HCEC 1CT (cell line): ENCODE measurements around the gene FAM184B.
"Not testable (repeated sequence)": the region's sequence is repeated elsewhere in the genome, so short reads cannot be mapped to it uniquely, and the experiment has no call there.

ENCODE experiments used
- DNase-seq: peaks from one replicate; pipeline ENCODE4 v3.0.0-alpha.2; 2017

The FAM184B gene

GRCh38 chr4:17680559-17681280 lies 100.7 kb downstream of the FAM184B start:
- no peak for DNase-seq

DNA sequence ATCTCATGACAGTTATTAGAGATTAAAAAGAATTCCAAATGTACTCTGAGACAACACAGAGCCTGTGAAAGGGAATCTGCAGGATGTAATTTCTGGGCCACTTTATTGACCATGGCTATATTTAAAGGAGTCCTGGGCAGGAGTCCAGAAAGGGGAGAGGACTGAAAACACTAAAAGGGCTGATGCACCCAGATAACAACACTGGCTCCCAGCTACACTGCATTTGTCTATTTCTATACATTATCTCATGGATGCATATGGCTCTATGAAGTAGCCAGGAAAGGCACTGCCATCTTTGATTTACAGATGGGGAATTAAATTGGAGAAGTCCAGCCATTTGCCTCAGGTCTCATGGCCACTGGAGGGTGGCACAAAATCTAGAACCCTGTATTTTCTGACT lies 111.0 kb downstream of the FAM184B start:
- DNase-seq: no peak

DNA sequence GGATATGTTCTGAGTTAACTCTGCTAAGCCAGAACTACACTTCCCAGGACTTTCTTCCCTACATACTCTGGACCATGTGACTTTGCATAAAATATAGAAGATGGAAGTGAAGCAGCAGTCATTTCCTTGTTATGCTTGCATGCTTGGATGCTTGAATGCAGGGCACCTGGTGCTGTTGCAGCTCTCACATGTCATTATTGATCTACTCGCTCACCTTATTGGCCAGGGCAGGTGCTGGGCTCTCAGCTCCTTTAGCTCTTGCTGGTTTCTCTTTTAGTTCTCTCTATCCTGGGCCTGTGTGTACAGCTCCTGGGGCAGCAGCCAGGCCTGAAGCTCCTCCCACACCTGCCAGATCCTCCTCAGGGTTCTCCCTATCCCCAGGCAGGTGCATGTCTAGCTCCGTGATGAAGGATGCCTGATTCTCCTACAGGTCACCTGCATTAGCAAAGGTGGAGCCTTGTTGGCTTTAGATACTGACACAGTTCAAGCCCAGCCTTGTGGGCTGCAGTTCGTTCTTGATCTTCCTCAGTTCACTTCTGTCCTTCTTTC lies 113.7 kb downstream of the FAM184B start:
- DNase-seq: no peak

GRCh38 chr4:17667253-17667652 lies 114.2 kb downstream of the FAM184B start:
- no peak for DNase-seq

DNA sequence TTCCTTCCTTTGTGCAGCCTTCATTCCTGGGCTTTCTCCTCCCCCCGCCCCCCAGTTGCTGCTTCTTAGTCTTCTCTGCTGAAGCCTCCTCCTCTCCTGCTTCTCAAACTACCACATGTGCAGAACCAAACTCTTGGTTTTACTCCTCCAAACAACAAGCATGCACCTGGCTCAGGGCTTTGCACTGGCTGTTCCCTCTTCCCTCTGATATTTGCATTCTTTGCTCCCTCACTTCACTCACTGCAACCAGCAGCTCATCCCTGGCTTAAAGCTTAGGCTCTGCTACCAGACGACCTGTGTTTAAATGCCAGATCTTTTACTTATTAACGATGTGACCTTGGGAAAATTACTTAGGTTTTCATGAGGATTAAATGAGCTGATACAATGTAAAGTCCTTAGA lies 115.6 kb downstream of the FAM184B start:
- no peak for DNase-seq

- no peak for DNase-seq
Measured at GRCh38 chr4:17665346-17665745, 116.1 kb downstream of the FAM184B start.

- no peak for DNase-seq
Measured at GRCh38 chr4:17664755-17665154, 116.7 kb downstream of the FAM184B start.

DNA sequence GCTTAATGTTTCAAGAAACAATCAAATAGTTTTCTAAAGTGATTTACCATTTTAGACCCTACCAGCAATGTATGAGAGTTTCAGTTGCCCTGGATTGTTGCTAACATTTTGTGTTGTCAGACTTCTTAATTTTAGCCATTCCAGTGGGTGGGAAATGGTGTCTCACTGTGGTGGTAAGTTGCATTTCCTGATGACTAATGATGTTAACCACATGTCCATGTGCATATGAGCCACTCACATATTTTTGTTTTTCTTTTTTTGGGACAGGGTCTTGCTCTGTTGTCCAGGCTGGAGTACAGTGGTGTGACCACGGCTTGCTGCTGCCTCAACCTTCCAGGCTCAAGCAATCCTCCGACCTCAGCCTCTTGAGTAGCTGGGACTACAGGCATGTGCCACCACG lies 118.7 kb downstream of the FAM184B start:
- peak; percentile 30 for DNase-seq

DNA sequence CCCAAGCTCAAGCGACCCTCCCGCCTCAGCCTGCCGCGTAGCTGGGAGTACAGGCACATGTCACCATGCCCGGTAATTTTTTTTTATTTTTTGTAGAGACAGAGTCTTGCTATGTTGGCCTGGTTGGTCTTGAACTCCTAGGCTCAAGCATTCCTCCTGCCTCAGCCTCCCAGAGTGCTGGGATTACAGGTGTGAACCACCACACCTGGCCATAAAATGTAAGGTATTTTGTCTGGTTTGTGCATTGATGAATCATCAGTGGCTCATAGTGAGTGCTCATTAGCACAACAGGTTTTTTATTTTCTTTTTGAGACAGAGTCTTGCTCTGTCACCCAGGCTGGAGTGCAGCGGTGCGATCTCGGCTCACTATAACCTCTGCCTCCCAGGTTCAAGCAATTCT lies 122.2 kb downstream of the FAM184B start:
- not testable (repeated sequence) for DNase-seq

DNA sequence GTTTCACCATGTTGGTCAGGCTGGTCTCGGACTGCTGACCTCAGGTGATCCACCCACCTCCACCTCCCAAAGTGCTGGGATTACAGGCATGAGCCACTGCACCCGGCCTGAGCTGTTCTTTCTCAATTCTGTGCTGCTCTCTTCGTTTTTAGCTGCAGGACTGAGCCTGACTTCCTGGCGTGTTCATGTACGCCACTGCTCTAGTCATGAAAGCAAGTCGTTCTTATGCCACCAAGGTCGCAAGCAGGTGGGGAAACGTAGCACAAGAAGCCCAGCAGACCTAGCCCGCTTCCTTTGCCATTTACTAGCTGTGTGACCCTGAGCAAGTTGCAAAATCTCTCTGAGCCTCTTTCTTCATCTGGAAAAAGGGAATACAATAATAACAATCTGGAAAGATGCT lies 123.6 kb downstream of the FAM184B start:
- DNase-seq: no peak

DNA sequence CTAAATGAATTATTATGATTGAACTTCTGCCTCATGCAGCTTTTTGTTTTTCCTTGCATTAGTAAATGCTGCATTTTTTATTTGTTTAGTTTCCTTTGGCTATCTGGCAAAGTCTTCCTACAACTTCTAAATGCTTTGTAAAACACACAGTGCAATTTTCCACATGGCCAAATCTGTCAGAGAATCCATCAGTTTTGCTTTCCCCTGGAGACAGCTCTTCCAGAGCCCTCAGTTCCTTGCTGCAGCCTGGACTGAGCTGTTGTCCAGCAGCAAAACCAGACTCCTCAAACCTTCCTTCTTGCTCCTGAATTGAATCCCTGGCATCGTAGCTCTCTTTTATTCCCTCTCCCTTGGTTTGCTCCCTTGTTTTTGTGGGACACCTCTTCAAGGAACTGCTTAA lies 124.3 kb downstream of the FAM184B start:
- no peak for DNase-seq

GRCh38 chr4:17654701-17655100 lies 126.7 kb downstream of the FAM184B start:
- DNase-seq: no peak

GRCh38 chr4:17650406-17650805 lies 131.0 kb downstream of the FAM184B start:
- DNase-seq: no peak

- no peak for DNase-seq
Measured at GRCh38 chr4:17647927-17648326, 133.5 kb downstream of the FAM184B start.

DNA sequence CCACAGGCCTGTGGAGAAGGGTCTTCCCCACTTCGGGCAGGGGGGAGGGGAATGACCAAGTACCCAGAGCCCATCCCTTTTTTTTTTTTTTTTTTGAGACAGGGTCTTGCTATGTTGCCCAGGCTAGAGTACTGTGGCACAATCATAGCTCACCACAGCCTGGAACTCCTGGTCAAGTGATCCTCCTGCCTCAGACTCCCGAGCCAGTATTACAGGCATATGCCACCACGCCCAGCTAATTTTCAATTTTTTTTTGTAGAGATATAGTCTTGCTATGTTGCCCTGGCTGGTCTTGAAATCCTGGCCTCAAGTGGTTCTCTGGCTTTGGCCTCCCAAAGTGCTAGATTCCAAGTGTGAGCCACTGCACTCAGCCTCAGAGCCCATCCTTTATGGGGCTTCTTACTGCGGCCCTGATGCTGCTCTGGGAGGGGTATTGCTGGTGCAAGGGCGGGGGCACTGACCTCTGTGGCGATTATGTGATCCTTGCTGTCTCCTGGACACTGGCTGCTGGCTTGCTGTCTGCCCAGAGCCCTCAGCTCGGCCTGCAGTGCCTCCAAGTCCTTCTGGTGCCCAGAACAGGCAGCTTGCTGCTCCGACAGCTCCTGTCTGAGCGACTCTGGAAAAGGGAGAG lies 134.1 kb downstream of the FAM184B start:
- DNase-seq: no peak

DNA sequence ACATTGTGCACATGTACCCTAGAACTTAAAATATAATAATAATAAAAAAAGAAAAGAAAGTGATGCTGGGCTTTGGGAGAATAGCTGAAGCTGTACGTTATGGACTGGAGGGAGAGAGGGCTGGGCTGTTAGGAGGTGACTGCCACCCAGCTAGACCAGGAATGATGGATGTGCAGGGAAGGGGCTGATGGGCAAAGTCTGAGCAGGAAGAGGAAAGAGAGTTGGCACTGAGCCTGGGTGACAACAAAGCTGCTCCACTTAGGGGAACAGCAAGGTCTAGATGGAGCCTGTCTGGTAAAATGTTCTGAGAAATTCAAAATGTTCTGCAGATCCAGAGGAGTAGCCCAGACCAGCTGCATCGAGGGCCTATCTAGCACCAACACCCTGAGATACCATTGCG lies 134.7 kb downstream of the FAM184B start:
- DNase-seq: no peak

DNA sequence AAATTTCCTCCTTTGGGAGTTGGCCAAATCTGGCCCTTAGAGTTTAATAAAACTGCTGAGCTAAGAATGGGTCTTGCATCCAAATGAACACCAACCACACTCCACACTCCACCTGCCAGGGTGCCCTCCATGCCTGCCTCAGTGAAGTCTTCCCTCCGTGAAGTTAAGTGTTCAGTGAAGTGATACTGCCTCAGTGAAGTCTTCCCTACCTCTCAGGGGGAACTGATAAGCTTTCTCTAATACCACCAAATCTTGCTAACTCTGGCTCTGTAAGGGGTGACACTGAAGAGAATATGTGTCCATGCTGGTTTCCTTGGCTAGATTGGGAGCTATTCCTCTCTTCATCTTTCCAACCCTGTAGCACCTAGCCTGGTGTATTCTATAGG lies 139.0 kb downstream of the FAM184B start:
- DNase-seq: no peak

GRCh38 chr4:17639136-17639535 lies 142.3 kb downstream of the FAM184B start:
- no peak for DNase-seq

GRCh38 chr4:17636696-17637622 lies 144.5 kb downstream of the FAM184B start:
- DNase-seq: peak; percentile 60

DNA sequence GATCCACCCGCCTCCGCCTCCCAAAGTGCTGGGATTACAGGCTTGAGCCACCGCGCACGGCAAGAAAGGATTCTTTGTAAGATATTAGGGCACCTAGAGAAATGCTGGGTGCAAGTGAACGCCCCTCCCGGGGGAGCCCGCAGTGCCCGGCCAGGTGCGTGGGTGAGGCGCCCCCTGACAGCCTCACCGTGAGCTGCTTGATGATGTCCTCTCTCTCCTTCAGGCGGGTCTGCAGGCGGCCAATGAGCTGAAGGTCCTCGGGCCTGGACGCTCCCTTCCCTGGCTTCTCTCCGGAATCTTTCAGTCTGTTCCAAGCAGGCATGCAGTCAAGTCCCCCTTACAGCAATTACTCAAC lies 145.1 kb downstream of the FAM184B start:
- no peak for DNase-seq

DNA sequence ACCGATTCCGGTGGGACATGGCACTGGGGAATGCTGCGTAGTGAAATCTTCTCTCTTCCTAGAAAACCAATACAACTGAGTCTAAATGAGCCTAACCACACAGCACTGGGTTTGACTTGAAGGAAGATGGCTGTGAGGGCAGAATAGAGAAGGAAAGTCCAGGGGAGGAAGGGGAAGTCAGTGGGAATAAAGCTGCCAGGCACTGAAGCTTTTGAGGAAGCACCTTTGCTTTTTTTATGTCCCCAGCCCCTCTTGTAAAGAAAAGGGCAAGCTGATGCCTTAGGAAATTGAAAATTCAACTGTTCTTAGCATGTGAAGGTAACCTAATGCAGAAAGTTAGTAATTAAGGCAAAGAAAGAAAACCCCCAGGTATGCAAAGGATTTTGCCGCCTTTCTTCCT lies 146.4 kb downstream of the FAM184B start:
- no peak for DNase-seq

DNA sequence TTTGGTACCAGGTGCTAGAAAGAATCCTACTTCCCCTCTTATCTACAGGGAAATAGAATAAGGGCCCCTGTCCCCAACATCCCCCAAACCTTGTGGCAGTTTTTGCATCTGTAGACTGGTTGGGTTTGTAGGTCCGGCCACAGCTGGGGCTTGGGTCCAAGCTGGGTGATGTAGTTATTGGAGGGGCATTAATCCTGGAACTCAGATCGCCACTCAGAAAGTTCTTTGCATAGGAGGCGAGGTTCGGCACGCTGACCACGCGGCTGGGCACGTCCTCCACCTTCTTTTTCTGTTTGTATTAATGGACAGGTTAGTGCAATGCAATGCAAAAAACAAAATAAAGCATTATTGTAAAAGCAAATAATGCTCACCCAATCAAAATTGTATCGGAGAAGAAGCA lies 147.8 kb downstream of the FAM184B start:
- no peak for DNase-seq

GRCh38 chr4:17630228-17630627 lies 151.2 kb downstream of the FAM184B start:
- DNase-seq: no peak

- DNase-seq: no peak
Measured at GRCh38 chr4:17624821-17625220, 156.6 kb downstream of the FAM184B start.
